ENCODE measurements around the gene ANKDD1A.

GRCh38 chr15:64981812-64982431, 70.2 kb downstream of the ANKDD1A start:
- TF ChIP-seq TCF7L2 (IDR thresholded peaks at IDR 0.05; ENCODE audit: low read depth, low read length), result no peak
- no peak for TF ChIP-seq POLR2AphosphoS5 (IDR thresholded peaks at IDR 0.05; ENCODE audit: low read depth, low read length)
- no peak for TF ChIP-seq CTCF (IDR thresholded peaks at IDR 0.05)
- TF ChIP-seq REST (IDR thresholded peaks at IDR 0.05; ENCODE audit: insufficient read depth in 1 of 2, low read depth in 2 of 2, low read length in 1 of 2), result no peak

Measured in Panc1 (cell line).